GM23338 (cell line): ENCODE results near the gene ZNF516.

Experiments used
- CREB1 ChIP-seq: fragments of 250-450 bp; sonication (Bioruptor Pico); IDR thresholded peaks from 2 replicates; pipeline ENCODE4 v1.5.0; 2020; ENCODE audit warnings: low read depth, mild to moderate bottlenecking, moderate library complexity
- EZH2 ChIP-seq: fragments of 200-600 bp; sonication (generic); IDR thresholded peaks from one replicate; pipeline ENCODE4 v1.8.0; 2017; ENCODE audit warnings: antibody characterized with exemption, mild to moderate bottlenecking, low read depth; ENCODE audit not compliant: unreplicated experiment
- EZH2phosphoT487 ChIP-seq: fragments of 200-600 bp; sonication (generic); IDR thresholded peaks from one replicate; pipeline ENCODE4 v1.8.1; 2018; ENCODE audit warnings: antibody characterized with exemption; ENCODE audit not compliant: unreplicated experiment
- POLR2AphosphoS5 ChIP-seq: IDR thresholded peaks from 2 replicates; pipeline ENCODE4 v1.6.1; 2016; ENCODE audit warnings: antibody characterized with exemption, low read depth
- ZNF114 ChIP-seq: fragments of 250-450 bp; sonication (Bioruptor Pico); IDR thresholded peaks from 2 replicates; pipeline ENCODE4 v1.5.0; 2020; ENCODE audit warnings: mild to moderate bottlenecking, moderate library complexity
- ZNF331 ChIP-seq: fragments of 250-450 bp; sonication (Bioruptor Pico); IDR thresholded peaks from 2 replicates; pipeline ENCODE4 v1.5.0; 2020; ENCODE audit warnings: low read depth, mild to moderate bottlenecking, moderate library complexity
- TF ChIP-seq, protein P1 (sequence below), 2 experiments: fragments of 200-600 bp in 1 of 2; sonication (generic) in 1 of 2; conservative IDR thresholded peaks; 2 replicates each; pipeline versions ENCODE4 v1.5.1 to v1.6.1; 2016 to 2017; ENCODE audit warnings: antibody characterized with exemption in 2 of 2, low read depth in 2 of 2, mild to moderate bottlenecking in 2 of 2, moderate library complexity in 1 of 2
- TF ChIP-seq, protein P2 (sequence below): IDR thresholded peaks from one replicate; pipeline ENCODE4 v1.6.1; 2018; ENCODE audit warnings: antibody characterized with exemption; ENCODE audit not compliant: unreplicated experiment

DNA sequence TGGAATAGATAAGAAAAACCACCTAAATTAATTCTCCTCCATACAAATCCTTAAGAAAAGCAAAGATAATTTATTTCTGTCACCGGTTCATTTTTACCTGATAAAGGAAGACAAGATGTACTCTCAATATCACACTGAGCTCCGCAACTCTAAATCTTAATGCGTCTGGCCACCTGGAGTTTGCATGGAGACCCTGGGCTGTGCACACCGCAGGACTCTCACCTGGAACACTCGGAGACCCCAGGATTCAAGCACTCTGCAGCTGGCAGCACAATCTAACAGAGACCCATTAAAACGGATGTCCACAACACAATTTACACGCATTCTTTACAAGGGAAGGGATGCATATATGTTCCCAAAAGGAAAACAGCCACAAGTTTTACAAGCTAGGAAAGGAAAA is 72.2 kb downstream of the ZNF516 start:
- TF ChIP-seq, protein P1, sequence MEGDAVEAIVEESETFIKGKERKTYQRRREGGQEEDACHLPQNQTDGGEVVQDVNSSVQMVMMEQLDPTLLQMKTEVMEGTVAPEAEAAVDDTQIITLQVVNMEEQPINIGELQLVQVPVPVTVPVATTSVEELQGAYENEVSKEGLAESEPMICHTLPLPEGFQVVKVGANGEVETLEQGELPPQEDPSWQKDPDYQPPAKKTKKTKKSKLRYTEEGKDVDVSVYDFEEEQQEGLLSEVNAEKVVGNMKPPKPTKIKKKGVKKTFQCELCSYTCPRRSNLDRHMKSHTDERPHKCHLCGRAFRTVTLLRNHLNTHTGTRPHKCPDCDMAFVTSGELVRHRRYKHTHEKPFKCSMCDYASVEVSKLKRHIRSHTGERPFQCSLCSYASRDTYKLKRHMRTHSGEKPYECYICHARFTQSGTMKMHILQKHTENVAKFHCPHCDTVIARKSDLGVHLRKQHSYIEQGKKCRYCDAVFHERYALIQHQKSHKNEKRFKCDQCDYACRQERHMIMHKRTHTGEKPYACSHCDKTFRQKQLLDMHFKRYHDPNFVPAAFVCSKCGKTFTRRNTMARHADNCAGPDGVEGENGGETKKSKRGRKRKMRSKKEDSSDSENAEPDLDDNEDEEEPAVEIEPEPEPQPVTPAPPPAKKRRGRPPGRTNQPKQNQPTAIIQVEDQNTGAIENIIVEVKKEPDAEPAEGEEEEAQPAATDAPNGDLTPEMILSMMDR (conservative IDR thresholded peaks at IDR 0.05; ENCODE audit: low read depth in 2 of 2), result no peak
- TF ChIP-seq POLR2AphosphoS5 (no peak), ZNF331 (CRISPR knock-in tag) (no peak), CREB1 (CRISPR knock-in tag) (no peak), EZH2 (no peak), EZH2phosphoT487 (no peak), ZNF114 (CRISPR knock-in tag) (no peak)
- TF ChIP-seq, protein P2, sequence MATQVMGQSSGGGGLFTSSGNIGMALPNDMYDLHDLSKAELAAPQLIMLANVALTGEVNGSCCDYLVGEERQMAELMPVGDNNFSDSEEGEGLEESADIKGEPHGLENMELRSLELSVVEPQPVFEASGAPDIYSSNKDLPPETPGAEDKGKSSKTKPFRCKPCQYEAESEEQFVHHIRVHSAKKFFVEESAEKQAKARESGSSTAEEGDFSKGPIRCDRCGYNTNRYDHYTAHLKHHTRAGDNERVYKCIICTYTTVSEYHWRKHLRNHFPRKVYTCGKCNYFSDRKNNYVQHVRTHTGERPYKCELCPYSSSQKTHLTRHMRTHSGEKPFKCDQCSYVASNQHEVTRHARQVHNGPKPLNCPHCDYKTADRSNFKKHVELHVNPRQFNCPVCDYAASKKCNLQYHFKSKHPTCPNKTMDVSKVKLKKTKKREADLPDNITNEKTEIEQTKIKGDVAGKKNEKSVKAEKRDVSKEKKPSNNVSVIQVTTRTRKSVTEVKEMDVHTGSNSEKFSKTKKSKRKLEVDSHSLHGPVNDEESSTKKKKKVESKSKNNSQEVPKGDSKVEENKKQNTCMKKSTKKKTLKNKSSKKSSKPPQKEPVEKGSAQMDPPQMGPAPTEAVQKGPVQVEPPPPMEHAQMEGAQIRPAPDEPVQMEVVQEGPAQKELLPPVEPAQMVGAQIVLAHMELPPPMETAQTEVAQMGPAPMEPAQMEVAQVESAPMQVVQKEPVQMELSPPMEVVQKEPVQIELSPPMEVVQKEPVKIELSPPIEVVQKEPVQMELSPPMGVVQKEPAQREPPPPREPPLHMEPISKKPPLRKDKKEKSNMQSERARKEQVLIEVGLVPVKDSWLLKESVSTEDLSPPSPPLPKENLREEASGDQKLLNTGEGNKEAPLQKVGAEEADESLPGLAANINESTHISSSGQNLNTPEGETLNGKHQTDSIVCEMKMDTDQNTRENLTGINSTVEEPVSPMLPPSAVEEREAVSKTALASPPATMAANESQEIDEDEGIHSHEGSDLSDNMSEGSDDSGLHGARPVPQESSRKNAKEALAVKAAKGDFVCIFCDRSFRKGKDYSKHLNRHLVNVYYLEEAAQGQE, result no peak
